HG02642 (cell line): ENCODE results near the gene CD70.
"Not testable (repeated sequence)": the region's sequence is repeated elsewhere in the genome, so short reads cannot be mapped to it uniquely, and the experiment has no call there.

Experiments used
- ATAC-seq: cut with Tn5 transposase; IDR thresholded peaks from one replicate; pipeline ENCODE4 v1.9.1; 2021; ENCODE audit warnings: mild to moderate bottlenecking; ENCODE audit not compliant: unreplicated experiment, poor library complexity

The CD70 gene

GRCh38 chr19:6590827-6591319 is at the start of gene CD70:
Gene CD70, minus strand, starts transcription at chr19:6591150. Its CDS starts 148 bp downstream, at chr19:6591002.
- peak; percentile 45 for ATAC-seq

GRCh38 chr19:6640333-6640732 is 49.4 kb upstream of the CD70 start:
- not testable (repeated sequence) for ATAC-seq

DNA sequence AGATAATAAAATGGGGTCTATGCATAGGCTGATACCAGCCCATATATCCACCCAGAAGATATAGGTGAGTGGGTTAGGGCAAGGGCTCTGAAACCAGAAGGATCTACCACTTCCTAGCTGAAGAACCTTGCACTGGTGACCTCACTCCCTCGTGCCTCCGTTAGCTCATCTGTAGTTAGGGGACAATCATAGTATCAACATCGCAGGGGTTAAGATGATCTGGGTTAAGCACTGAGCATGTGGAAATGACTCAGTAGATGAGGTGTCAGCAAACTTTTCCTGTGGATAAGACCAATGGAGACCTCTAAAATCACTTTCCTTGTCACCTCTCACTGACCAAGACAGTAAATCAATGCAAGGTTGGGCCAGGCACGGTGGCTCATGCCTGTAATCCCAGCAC is 48.5 kb upstream of the CD70 start:
- no peak for ATAC-seq

GRCh38 chr19:6633456-6633813 is 42.5 kb upstream of the CD70 start:
- not testable (repeated sequence) for ATAC-seq

GRCh38 chr19:6632747-6633455 is 42.0 kb upstream of the CD70 start:
- ATAC-seq = not testable (repeated sequence)

GRCh38 chr19:6632002-6632621 is 41.2 kb upstream of the CD70 start:
- ATAC-seq = no peak

GRCh38 chr19:6626764-6627163 is 35.8 kb upstream of the CD70 start:
- no peak for ATAC-seq

GRCh38 chr19:6617374-6617773 is 26.4 kb upstream of the CD70 start:
- ATAC-seq = no peak

- ATAC-seq = no peak
These were observed 25.1 kb upstream of the CD70 start for GRCh38 chr19:6616011-6616410.

- ATAC-seq = no peak
These were observed 22.8 kb upstream of the CD70 start for GRCh38 chr19:6613711-6614110.

DNA sequence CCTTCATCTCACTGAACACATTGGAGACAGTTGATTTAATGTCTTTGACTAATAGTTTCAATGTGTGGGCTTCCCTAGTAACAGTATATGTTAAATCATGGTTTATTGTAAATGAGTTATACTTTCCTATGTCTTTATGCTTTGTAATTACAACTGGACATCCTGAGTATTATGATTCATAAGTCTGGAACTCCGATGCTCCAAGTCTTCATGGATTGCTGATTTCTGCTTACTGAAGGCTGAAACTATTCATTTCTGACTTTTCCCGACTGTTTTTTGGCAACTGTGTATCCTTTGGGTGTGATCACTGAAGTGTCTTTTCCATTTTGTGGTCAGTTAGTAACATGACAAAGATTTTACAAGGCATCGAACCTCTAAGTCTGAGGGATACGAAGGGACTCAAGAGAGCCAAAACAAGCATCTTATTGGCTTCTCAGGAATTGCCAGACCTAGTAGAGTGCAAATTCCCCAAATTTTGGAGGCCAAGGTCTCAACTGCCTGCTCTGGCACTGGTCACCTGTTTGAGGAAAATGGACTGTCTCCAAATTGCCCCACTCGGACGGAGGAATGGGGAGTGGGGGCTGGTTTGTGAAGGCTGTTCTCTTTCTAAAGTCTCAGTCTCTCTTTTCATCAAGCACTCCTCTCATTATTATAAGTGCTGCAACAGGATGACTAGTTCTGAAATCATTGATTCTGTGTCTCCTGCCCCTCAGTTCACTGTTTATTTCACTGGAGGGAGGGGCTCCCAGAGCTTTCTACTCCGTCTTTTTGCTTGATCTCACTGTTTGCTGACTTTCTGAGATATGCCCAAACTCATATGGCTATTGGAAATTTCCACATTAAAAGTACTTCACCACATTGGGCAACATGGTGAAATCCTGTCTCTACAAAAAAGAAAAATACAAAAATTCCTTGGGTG is 20.2 kb upstream of the CD70 start:
- ATAC-seq = no peak

DNA sequence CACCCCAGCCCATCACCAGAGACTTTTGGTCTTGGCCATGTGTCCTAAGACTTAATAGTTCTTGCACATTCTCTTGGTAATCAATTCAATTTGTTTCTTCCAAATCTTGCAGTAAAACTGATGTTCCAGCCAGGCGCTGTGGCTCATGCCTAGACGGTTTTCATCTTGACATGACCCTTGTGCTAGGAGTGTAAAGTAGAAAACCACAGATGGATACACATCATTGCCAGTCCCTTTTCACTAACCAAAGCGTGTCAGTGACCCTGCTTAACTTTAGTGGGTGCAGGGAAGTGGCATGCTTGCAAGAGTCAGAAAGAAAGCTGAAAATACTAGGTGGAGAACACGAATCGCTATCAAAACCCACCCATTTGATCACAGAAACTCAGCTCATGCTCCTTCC is 18.0 kb upstream of the CD70 start:
- no peak for ATAC-seq

GRCh38 chr19:6608146-6608545 is 17.2 kb upstream of the CD70 start:
- ATAC-seq = not testable (repeated sequence)

DNA sequence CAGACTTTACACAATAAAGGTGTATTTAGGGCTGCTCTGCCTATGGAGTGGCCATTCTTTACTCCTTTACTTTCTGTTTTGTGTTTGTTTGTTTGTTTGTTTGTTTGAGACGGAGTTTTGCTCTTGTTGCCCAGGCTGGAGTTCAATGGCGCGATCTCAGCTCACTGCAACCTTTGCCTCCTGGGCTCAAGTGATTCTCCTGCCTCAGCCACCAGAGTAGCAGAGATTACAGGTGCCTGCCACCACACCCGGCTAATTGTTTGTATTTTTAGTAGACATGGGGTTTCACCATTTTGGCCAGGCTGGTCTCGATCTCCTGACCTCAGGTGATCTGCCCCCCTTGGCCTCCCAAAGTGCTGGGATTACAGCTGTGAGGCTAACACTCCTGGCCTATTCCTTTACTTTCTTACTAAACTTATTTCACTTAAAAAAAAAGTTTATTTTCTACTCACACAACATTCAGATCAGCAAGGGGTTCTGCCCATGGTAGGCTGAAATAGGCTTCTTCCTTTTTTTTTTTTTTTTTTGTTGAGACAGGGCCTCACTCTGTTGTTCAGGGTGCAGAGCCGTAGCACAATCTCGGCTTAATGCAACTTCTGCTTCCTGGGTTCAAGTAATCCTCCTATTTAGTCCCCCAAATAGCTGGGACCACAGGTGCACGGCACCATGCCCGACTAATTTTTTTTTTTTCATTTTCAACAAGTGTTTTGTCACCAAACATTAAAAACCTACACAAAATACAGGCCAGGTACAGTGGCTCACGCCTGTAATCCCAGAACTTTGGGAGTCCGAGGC is 15.5 kb upstream of the CD70 start:
- ATAC-seq = not testable (repeated sequence)

DNA sequence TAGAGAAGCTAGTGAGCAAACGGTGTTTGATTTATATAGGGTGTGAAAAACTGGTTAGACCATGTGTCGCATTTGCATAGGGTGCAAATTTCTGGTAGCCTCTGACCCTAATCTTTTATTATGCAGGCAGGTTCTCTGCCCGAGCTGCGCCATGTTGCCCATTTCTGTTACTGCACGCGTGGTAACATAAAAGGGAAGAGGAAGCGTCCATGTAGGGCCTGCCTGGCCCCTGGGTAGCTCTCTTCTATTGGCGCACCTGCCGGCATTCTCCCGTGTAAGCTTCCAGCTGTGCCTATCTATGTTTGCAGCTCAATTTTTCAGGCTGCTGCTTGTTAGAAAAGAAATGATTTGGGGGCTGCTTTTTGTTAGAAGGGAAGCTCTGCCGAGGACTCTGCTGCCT is 14.0 kb upstream of the CD70 start:
- no peak for ATAC-seq

GRCh38 chr19:6602729-6603114 is 11.8 kb upstream of the CD70 start:
- ATAC-seq = no peak

DNA sequence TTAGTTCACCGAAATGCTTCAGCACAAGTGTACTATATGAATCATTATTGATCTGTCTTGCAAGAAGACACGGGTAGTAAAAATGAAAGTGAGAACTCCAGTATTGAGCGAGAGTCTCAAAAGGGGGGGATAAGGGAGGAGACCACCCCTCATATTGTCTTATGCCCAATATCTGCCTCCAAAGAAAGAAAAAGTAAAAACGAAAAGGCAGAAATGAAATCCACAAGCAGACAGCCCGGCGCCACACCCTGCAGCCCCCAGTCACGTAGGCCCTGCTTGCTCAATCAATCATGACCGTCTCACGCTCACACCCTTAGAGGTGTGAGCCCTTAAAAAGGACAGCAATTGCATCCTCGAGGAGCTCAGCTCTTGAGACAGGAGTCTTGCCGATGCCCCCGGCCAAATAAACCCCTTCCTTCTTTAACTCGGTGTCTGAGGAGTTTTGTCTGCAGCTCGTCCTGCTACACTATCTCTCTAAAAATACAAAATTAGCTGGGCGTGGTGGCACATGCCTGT is 10.6 kb upstream of the CD70 start:
- not testable (repeated sequence) for ATAC-seq

DNA sequence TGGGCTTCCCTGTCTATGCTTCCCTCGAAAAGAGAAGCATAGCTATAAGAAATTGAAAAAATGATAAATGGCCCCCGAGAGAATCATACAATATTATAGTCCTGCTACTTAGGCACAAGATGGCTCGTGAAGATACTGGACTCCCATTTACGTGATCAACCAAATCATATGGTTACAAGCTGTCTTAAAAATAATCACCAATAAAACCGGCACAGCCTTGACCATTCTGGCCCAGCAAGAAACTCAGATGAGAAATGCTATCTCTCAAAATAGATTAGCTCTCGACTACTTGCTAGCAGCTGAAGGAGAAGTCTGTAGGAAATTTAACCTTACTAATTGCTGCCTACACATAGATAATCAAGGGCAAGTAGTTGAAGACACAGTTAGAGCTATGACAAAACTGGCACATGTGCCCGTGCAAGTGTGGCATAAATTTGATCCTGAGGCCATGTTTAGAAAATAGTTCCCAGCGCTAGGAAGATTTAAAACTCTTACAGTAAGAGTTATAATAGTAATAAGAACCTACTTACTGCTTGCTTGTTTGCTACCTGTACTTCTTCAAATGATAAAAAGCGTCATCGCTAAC is 10.1 kb upstream of the CD70 start:
- not testable (repeated sequence) for ATAC-seq

DNA sequence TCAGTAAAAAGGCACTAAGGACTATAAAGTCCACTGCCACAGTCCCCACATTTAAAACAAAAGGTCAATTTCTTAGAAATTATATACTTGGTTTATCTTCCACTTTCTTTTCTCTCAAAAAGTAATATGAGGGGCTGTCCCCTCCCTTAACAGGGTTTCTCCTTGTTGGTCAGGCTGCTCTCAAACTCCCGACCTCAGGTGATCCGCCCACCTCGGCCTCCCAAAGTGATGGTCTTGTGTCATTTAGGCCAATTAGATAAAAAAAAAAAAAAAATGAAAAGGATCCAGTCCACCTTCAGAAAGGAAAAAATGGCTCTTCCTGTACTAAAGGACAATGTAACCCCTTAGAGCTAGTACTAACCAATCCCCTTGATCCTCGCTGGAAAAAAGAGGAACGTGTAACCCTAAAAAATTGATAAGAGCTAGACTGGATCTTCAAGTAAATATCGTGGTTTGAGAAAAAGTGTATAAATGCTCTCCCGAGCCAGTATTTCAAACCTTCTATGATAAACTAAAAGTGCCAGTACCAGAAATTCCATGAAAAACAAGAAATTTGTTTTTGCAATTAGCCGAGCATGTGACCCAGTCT is 9.0 kb upstream of the CD70 start:
- ATAC-seq = no peak
